SIG-M5 treated with dmso at 0.1 percent for 504 hours (cell line): ENCODE measurements around the gene USP7.
"Not testable (repeated sequence)": the region's sequence is repeated elsewhere in the genome, so short reads cannot be mapped to it uniquely, and the experiment has no call there.

Source experiments
- DNase-seq: peaks from one replicate; lab custom pipeline; 2025; ENCODE audit not compliant: unreplicated experiment; lab: John Stamatoyannopoulos, UW

USP7 gene

DNA sequence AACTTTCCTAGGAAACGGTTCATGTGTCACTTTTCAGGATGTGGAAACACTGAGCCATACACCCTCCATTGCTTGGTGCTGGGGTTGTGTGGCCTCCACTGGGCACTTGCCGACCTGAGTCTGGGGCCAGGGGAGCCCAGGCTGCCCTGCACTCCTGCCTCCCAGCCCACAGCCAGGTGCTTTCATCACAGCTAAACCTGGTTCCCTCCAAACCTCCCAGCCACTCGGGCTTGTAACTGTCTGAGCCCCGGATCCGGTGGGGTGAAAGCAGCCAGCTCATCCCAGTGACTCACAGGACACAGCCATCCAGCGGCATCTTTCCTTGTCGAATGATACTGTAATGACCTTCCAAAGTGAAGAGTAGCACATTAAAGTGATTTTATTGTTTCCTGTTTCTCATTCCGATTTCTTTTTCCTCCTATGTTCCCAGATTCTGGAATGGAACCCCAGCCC, 114.7 kb downstream of the USP7 start:
- no peak for DNase-seq

DNA sequence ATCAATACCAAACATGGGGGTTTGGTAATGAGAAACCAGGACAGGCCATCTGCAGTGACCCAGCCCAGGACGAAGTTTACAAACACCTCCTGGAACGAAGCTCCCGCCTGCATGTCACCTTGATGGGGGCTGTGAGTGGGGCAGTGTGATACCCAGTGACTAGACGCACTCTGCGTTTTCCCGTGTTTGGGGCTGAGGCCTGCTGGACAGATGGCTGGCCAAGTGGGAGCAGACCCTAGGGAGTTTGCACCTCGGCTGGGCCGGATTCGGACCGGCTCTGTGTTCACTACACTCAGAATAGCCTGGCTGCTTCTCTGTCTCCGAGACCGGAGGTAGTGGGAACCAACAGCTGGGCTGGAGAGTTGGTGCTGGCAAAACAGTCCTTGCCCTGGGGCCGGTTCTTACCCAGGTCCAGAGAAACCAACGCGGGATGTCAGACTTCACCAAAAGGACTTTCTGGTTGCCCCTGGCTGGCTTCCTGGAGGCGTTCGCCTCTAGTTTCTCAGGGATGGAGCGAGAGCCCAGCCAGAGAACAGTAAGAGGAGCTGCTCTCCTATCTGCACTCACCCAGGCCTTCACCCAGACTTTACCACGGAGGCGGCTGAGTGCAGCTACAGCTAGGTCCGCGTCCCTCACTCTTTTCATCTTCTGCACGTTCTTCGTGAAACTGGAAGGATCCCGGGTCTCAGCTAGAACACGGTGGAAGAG, 115.3 kb downstream of the USP7 start:
- no peak for DNase-seq

DNA sequence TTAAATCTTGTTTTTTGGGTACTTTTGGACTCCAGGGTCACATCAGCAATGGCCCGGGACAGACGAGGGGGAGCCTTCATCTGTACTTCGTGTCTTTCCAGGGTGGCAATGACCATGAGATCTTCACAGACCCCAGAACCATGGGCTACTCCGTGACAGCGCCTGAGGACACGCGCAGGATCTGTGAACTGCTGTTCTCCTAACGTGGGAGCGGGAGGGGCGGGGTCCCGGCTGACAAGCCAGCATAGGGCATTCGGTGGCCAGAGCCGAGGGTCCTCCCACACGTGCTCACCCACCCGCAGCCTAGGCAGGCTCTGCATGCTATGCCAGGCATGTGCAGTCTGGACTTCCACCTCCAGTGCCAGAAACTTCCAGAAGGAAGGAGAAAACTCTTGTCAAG, 116.1 kb downstream of the USP7 start:
- no peak for DNase-seq

DNA sequence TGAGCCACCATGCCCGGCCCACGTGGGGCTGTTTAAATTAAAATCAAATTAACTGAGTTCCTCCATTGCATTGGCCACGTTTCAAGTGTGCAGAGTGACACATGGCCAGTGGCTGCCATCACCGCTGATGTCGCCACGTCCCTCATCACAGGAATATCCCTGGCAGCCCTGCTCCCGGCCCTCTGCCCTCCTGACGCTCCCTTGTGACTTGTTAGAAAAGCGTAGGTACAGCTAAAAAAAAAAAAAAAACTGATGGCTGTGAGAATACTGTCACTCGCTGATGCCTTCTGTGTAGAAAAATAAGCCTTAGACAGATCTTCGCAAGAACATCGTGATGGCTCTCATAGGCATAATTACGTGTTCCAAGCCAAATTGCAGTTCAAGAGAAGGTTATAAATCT, 116.6 kb downstream of the USP7 start:
- no peak for DNase-seq

DNA sequence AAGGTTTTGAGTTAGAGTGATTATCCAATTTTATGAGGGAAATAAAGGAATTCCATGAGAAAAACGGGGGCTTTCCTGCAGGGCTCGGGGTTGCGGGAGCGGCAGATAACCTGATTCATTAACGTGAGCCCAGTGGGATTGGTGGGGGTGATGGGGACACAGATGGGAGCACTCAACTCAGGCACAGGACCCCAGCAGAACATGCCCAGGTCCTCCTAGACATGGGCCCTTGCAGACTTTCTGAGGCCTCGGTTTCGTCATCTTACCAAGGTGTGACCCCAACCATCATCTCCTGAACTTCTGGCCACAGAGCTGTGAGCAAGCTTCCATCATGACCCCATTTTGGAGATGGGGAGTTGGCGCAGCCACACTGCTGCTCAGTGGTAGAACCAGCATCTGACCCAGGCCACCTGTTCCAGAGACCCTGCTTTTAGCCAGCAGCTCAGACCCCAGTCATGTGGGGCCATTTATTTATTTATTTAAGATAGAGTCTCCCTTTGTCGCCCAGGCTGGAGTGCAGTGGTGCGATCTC, 117.2 kb downstream of the USP7 start:
- DNase-seq: no peak

DNA sequence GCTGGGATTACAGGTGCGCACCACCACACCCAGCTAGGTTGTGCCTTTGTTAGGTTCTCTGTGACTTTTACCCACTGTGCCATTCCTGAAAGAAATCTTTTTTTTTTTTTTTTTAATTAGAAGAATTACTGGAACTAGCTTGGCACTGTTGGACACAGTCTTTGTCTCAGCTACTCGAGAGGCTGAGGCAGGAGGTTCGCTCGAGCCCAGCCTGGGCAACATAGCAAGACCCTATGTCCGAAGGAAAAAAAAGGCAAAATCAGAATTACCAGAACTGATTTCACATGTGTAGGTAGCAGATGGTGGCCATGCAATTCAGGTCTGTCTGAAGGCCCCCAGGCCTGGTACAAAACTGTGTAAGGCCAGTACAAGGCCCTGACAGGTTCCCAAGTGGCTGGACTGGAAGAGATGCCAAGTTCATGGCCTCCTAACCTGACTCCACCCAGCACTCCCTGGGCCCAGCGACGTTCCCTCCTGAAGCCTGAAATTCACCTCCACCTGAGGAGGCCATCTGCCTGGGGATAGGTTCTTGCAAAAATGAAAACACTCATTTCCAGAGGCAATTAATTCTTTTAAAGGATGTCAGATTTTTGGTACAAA, 117.9 kb downstream of the USP7 start:
- DNase-seq: no peak

DNA sequence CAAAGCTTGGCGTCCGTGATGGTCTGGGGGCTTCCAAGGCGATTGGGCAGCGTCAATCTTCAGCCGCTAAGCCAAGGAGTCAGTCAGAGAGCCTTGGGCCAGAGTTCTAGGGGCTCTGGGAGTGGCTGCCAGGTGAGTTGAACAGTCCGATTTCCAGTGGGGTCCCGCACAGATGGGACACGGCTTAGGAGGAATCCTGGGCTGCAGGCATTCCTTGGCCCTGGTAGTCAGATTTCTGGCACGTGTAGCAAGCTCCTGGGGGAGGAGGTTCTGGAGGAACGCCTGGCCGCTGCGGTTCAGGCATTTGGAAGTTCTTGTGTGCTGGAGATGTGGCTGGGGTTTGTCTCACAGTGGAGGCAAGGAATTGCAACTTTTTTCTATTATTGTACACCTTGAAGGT, 120.4 kb downstream of the USP7 start:
- DNase-seq: not testable (repeated sequence)
